Epithelial cell of esophagus (primary cell): ENCODE data around the gene ST8SIA2.

Experiments used
- DNase-seq: peaks from one replicate; pipeline ENCODE4 v3.0.0; 2010; ENCODE audit warnings: low read depth
- H3K4me3 ChIP-seq: 2 replicates; pipeline ENCODE4 v1.5.1; 2011; ENCODE audit warnings: mild to moderate bottlenecking, low read length, control low read depth
- TF ChIP-seq, protein P1 (sequence below): IDR thresholded peaks from 2 replicates; pipeline ENCODE4 v1.5.1; 2011; ENCODE audit warnings: low read depth, mild to moderate bottlenecking, low read length, control low read depth, inconsistent platforms; ENCODE audit not compliant: insufficient read depth; ENCODE audit errors: missing control alignments

ST8SIA2 gene

DNA sequence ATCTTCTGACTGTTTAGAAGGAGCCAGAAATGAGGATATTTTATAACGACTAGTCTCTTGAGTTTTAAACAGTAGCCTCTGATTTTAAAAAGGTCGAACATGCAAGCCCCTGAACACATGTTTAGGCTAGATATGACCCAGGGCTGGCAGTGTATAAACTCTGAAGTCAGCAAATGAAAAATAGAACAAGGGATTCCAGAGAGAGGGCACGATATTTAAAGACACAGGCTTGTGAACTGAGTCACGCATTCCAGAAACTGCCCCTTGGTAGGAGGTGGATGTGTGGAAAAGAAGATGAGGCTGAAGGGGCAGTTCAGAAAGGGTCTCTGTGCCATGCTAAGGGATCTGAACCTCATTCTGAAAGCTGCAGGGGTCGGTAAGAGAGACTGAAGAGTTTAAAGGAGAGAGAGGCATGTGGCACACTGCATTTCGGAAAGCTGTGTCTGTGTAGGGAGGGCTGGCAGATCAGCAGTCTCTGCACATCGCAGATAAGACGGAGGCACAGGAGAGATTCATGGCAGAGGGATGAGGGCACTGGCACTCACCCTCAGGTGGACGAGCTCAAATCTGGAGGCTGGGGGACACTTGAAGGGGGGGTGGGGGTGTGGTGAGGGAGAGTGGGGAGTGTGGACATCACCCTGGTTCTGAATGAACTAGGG is 22.1 kb downstream of the ST8SIA2 start:
- DNase-seq: no peak
- TF ChIP-seq, protein P1, sequence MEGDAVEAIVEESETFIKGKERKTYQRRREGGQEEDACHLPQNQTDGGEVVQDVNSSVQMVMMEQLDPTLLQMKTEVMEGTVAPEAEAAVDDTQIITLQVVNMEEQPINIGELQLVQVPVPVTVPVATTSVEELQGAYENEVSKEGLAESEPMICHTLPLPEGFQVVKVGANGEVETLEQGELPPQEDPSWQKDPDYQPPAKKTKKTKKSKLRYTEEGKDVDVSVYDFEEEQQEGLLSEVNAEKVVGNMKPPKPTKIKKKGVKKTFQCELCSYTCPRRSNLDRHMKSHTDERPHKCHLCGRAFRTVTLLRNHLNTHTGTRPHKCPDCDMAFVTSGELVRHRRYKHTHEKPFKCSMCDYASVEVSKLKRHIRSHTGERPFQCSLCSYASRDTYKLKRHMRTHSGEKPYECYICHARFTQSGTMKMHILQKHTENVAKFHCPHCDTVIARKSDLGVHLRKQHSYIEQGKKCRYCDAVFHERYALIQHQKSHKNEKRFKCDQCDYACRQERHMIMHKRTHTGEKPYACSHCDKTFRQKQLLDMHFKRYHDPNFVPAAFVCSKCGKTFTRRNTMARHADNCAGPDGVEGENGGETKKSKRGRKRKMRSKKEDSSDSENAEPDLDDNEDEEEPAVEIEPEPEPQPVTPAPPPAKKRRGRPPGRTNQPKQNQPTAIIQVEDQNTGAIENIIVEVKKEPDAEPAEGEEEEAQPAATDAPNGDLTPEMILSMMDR: no peak
- H3K4me3 ChIP-seq: no peak overlapping the region

DNA sequence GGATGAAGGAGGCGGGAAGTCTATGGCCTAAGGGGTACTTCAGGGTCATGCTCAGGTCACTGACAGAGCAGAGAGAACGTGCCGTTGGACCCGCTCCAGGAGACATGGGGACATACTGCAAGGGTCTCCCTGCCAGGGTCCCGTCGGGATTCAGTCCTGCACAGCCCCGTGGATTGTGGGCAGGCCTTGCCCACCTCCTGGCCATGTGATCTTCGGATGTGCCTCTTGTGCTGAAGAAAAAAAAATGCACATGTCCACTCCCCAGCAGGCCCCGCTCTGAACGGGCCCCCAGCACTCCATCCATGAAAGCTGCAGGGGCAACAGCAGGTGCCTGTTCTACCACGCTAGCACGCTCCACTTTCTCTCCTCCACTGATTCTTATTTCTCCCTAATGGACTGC is 22.9 kb downstream of the ST8SIA2 start:
- TF ChIP-seq, protein P1: no peak
- H3K4me3 ChIP-seq: no peak overlapping the region
- no peak for DNase-seq

DNA sequence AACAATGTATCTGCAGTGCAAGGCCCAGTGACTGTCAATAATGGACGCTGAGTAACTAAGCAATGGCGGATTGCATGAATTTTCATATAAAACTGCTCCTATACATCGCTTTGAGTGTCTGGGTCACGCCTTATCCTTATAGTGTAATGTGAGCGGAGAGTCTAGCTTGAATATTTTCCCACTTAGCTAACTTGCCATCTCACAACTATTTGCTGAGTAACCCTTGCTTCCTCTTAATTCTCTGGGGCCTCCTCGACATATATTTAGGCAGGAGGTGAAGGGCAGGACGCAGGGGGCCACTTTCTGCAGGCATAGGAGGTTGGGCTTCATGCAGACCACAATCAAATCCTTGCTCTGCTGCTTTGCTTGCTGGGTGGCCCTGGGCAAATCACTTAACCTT is 24.0 kb downstream of the ST8SIA2 start:
- TF ChIP-seq, protein P1: no peak
- no peak for DNase-seq
- H3K4me3 ChIP-seq: no peak overlapping the region

DNA sequence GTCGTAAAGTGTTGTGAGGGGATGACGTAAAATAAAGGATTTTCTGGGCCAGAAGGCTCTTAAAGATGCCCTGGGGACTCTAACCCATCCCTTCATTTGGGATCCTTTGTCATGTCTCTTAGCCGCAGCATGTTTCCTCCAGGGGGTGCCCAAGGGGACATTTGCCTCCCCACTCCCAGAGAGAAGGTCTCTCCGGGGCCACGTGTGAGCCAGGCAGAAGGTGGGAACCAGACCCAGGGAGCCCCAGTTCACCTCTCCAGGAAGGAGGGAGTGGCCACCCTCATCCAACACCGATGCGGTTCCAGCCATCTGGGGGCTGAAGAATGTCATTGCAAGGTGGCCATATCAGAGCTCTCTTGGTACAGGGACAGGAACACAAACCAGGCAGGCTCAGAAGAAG is 25.2 kb downstream of the ST8SIA2 start:
- DNase-seq: no peak
- H3K4me3 ChIP-seq: no peak overlapping the region
- TF ChIP-seq, protein P1: no peak

DNA sequence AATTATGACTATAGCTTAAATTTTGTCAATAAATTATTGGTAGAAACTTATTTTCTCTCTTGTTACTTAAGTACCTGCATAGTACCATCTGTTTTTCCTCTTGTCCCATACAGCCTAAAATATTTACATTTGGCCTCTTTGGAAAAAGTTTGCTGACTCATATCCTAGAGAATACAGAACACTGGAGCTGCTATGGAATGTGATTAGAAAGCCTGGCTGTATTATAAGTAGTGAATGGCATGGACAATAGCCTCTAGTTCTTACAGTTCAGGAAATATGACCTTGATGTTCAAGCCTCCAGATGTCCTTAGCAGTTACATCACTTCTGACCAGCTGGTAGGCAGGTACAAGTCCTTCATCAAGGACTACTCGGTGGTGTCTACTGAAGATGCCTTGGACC is 28.3 kb downstream of the ST8SIA2 start:
- DNase-seq: no peak
- TF ChIP-seq, protein P1: no peak
- no peak overlapping the region for H3K4me3 ChIP-seq

DNA sequence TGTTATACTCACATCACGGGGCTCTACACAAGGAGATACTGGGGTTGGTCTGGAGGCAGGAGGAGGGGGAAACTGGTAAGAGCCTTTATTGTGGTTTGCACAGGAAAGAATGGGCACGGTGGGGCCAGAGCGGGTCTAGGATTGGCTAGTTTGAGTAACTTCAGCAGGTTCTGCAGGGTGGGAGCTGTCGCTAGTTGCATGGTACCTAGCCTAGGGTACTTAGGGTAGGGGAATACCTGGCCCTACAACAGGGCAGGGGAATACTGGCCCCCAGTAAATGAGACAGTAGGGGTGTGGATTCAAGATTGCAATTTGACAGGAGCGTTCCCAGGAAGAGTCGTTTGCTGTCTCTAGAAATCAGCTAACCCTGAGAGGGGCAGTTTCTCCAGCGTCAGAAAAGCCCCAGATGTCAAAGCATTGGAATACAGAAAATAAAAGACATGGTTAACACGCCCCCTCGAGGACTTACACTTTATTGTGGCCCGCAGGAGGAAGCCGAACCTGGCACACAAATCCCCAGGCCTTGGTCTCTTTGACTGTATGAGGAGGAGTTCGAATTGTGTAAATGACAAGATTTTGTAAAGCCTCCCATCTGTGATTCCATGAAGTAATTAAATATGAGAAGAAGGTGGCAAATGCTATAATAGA is 32.0 kb downstream of the ST8SIA2 start:
- no peak for DNase-seq

More for the DNA sequence above, 32.0 kb downstream of the ST8SIA2 start:
- H3K4me3 ChIP-seq: no peak overlapping the region
- TF ChIP-seq, protein P1: no peak
